H7 (cell line): ENCODE measurements around the gene MYO1D. TPM values are rescaled to one million over a fixed set of nuclear protein-coding genes. Genes with fewer than 3 reads are reported as not detected.
A peak's percentile ranks its signal among the peaks of the same experiment; 100 is the strongest.

ENCODE experiments used
- DNase-seq: peaks from one replicate; pipeline ENCODE4 v3.0.0; 2012
- H3K27me3 ChIP-seq: 2 replicates; pipeline ENCODE4 v1.6.0; 2011; ENCODE audit warnings: mild to moderate bottlenecking, low read length; ENCODE audit not compliant: control insufficient read depth, insufficient read depth
- H3K36me3 ChIP-seq: replicated peaks from 2 replicates; pipeline ENCODE4 v1.5.1; 2011; ENCODE audit warnings: low read length; ENCODE audit not compliant: control insufficient read depth, insufficient read depth
- H3K4me3 ChIP-seq: 2 replicates; pipeline ENCODE4 v1.5.1; 2011; ENCODE audit warnings: low read depth, mild to moderate bottlenecking, control low read depth, low read length, moderate library complexity; ENCODE audit not compliant: insufficient read depth
- total RNA-seq: library from RNA; depleted of rRNA; stranded (reverse); fragments of >200 nt; shearing (Covaris generic); gene quantifications from 2 replicates; pipeline ENCODE4 v1.2.3, GENCODE V29; 2014

MYO1D gene
- total RNA-seq, 1 experiment from 2014 or later, result 15.6 TPM

DNA sequence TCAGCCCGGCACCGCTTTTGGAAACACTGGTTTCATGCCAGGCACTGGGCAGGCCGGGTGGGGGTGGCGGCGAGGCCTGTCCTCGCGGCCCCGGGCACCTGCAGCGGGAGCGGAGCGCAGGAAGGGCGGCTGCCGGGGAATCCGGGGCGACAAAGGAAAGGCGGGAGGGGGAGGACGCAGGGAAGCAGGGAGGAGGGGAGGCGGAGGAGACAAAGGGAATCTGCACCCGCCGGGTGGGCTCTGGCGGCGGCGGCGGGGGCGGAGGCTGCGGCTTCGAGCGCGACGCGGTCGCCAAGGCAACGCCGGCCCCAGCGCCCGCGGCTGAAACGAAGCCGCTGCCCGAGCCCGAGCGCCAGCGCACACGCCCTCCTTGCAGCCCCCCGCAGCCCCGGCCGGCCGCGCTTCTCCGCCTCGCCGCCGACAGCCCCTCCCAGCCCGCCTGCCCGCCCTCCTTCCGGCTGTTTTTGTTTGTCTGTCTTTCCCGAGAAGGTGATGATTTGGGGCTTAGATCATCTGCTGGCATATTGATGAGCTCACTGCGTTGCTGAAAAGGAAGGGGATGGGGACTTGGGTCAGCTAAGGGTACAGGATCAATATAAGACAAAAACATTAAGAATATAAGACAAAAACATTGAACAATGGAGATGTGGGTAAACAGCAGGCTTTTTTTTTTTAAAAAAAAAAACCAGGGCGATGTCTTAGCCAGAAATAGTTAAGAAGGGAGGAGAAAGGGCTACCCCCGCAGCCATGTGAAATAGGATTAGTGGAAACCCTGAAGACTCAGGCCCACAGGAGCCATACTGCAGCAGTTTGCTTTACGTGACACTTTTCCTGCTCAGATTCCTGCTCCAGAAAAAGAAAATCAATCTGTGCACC is 357.5 kb downstream of the MYO1D start:
- Histone ChIP-seq H3K4me3 (peak overlapping the region; percentile 41), H3K36me3 (no peaks in the 10 kb centered on the region), H3K27me3 (no peaks in the 10 kb centered on the region)
- peak; percentile 98 for DNase-seq

GRCh38 chr17:32518646-32519227 is 358.2 kb downstream of the MYO1D start:
- Histone ChIP-seq H3K36me3 (no peaks in the 10 kb centered on the region), H3K27me3 (no peaks in the 10 kb centered on the region), H3K4me3 (peak overlapping the region; percentile 41)
- peak; percentile 74 for DNase-seq

GRCh38 chr17:32517982-32518381 is 358.9 kb downstream of the MYO1D start:
- Histone ChIP-seq H3K27me3 (no peaks in the 10 kb centered on the region), H3K4me3 (no peak overlapping the region), H3K36me3 (no peaks in the 10 kb centered on the region)
- DNase-seq, result no peak

DNA sequence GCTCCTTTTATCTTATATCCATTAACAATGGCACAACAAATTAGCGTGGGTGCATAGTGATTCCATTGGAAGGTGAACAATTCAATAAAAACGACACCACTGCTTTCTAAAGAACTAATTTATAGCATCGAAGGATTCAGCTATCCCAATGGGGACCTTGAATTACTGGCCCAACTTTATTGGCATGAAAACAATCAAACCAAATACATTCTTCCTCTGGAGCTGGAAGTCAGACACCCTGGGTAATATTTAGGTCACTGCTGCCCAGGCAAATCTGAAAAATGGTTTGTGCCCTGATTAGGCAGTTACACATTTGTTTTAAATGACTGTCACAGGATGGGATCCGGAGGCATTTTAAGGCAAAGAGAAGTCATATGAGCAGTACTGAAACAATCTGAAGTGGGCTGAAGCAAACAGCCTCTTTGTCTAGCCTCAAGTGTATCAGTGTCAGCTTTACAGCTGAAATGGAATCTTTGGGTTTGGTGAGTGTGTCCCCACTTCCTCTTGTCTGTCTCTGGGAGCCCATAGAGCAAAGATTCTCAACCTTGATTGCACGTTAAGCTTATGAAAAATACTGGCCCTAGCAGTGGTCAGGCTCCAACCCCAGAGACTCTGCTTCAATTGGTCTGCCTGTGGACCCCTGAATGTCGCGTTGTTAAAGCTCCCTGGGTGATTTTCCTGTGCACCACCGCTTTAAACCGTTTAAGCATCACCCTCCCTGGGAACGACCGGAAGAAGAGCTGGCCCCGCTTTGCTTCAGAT is 359.8 kb downstream of the MYO1D start:
- DNase-seq, result no peak
- Histone ChIP-seq H3K36me3 (no peaks in the 10 kb centered on the region), H3K4me3 (no peak overlapping the region), H3K27me3 (no peaks in the 10 kb centered on the region)

DNA sequence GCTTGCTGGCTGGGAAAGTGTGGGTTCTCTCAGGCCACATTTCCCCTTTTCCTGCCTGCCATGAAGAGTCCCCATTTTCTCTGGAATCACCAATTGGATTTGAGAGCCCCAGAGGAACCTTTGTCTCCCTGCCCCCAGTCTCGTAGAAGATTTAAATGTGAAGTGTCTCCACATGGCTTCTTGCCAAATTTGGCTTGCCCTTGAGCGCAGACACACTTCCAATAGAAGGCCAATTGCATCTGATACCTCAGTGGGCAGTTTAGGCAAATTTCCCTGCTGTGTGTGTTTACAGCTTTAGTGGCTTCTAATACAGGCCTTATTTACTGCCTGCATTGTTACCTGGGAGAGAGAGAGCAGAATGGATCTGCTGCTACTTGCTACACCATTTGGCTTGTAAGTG is 360.5 kb downstream of the MYO1D start:
- H3K4me3 ChIP-seq, result no peak overlapping the region
- no peaks in the 10 kb centered on the region for H3K36me3 ChIP-seq

GRCh38 chr17:32515677-32516383 is 361.1 kb downstream of the MYO1D start:
- DNase-seq, result no peak
- no peak overlapping the region for H3K4me3 ChIP-seq
- no peaks in the 10 kb centered on the region for H3K27me3 ChIP-seq
- no peaks in the 10 kb centered on the region for H3K36me3 ChIP-seq

More for the DNA sequence above, 360.5 kb downstream of the MYO1D start:
- DNase-seq, result peak; percentile 50
- no peaks in the 10 kb centered on the region for H3K27me3 ChIP-seq

DNA sequence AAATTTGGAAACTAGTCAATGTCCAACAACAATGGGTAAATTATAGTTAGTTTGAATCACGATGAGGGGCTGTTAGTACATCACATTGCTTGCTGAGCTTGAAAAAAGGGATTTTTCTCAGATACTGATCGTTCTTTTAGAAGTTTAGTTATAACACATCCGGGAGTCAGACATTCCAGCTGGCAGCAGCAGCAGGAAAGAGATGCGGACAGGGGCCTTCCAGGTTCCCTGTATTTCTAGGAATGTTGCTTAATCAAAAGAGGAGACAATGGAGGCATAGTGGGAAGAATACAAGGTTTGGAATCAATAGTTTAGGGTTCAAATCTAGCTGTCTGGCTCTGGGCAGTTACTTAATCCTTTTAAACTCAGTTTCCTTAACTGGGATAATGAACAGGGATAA is 362.3 kb downstream of the MYO1D start:
- DNase-seq, result no peak

DNA sequence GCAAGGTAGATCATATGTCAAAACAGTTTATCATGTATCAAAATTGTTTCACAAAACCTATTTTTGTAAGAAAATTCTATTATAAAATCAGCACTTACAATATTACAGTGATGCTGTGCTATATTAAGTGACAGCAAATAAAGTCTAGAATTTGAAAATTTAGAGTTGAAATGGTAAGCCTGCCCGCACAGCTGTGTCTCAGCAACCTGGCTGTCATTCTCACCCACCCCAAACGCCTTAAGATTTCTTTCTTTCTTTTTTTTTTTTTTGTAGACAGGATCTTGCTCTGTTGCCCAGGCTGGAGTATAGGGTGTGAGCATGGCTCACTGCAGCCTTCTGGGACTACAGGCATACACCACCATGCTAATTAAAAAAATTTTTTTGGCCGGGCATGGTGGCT is 363.3 kb downstream of the MYO1D start:
- no peak for DNase-seq
- no peak overlapping the region for H3K4me3 ChIP-seq
- no peaks in the 10 kb centered on the region for H3K27me3 ChIP-seq
- no peaks in the 10 kb centered on the region for H3K36me3 ChIP-seq

More for the DNA sequence above, 362.3 kb downstream of the MYO1D start:
- H3K4me3 ChIP-seq, result no peak overlapping the region
- H3K36me3 ChIP-seq, result no peaks in the 10 kb centered on the region
- H3K27me3 ChIP-seq, result no peaks in the 10 kb centered on the region

- no peaks in the 10 kb centered on the region for H3K27me3 ChIP-seq
- no peak for DNase-seq
- H3K36me3 ChIP-seq, result no peaks in the 10 kb centered on the region
- H3K4me3 ChIP-seq, result no peak overlapping the region
Observed at GRCh38 chr17:32512328-32512727, 364.6 kb downstream of the MYO1D start.

DNA sequence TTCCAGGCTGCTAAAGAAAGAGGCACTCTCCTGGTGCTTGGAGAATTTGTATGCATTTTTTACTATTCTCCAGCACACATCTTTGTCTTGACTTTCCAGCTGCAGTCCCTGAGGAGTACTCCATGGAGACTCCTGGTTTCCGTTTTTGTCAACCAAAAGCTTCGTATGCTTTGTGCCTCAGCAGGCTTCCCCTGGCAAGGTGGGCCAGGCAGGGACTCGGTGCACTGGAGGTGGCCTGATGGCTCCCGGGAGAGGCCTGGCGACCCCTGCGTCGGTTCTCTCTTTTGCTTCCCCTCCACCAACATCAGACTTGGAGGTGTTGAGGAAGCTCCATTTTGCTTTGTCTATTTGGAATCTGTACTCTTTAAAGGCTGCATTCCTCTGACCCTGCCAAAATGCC is 366.5 kb downstream of the MYO1D start:
- H3K36me3 ChIP-seq, result no peaks in the 10 kb centered on the region
- no peak overlapping the region for H3K4me3 ChIP-seq
- H3K27me3 ChIP-seq, result no peaks in the 10 kb centered on the region
- DNase-seq, result no peak

DNA sequence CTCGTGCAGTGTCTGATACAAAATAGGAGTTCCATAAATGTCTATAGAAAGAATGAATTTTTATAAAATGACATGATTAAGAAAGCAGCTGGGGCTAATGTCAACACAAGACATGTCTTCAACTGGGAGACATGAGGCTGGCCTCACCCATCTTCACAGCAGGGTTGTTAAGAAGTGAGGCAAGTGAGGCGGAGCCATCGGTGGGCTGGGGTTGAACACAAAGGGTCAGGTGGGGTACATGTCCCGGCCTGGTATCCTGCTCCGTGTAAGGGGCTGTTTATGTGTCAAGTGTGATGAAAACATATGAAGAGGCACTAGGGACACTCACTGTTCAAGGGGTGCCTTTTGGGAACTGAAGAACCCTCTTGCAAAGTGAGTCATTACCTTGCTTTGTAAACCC is 368.0 kb downstream of the MYO1D start:
- Histone ChIP-seq H3K36me3 (no peaks in the 10 kb centered on the region), H3K4me3 (no peak overlapping the region), H3K27me3 (no peaks in the 10 kb centered on the region)
- no peak for DNase-seq

DNA sequence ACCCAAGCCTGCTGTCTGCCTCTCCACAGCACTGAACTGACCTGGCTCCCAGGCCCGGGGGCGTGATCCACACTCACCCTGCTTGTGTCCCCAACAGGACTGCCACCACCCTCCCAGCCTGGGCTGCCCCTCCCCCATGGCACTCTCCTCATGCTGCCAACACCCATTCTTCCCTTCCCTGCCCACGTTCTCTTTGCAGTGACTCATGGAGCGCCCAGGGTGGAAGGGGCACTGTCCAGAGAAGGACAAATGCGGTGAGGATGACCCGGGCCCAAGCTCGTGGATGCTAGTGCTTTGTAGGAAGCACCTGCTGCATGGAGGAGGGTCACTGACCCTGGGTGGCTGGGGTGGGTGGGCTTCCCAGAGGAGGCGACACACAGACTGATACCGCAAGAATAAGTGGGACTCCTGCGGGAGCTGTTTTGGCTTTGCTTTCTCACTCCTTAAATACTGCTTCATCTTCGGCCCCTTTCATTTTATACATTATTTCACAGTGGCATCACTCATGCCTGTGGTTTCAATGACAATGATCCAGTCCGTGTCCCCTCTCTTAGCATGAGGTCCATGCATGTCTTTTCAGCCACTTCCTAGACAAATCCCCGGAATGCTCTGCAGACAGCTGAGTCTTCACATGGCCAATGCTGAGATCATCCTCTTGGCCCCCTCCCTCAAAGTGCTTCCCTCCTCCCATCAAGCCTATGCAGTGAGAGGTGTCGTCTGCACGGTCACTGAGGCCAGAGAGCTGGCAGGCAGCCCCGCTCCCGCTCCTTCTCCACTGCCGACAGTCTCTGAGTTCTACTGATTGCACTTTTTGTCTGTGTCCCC is 372.5 kb downstream of the MYO1D start:
- Histone ChIP-seq H3K36me3 (no peaks in the 10 kb centered on the region), H3K27me3 (no peaks in the 10 kb centered on the region), H3K4me3 (no peak overlapping the region)
- DNase-seq, result no peak

DNA sequence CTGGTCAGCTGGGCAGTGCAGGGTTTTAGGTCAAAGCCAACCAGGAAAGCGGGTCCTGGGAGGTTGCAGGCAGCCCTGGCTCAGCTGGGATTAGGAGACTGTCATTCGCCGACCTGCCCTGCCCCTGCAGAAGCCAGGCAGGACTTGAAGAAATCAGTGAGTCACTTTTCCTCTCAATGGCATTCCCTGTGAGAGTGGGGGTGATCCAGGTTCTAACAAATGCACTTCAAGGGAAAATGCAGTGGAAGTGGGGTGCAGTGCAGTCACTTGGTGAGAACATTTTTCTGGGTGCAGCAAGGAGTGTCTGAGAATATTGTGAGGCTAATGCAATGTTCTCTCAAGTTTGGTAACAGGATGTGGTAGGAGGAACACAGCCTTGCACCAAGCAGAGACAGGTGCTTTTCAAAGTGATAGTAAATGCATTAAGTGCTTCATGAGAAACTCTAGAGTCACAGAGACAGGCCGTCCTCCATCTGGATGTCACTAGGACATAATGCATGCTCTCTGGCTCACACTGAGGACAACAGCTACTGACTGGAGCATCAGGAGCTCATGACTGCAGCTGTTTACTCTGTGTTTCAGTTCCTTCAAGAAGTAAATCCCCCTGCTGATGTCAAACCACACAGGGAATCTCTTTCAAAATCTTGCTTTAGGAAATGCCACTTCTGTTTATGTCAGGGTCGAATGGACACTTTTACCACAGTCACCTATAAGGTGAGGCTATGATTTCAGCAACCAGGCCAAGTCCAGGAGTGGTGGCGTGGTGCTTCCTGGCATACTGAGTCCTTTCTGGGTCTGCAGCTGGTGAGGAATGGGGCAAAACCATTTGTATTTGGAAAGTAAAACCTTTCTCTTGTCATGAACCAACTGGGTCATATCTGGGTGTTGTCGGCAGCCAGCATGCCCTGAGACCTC is 373.4 kb downstream of the MYO1D start:
- no peak overlapping the region for H3K4me3 ChIP-seq
- peak; percentile 47 for DNase-seq
- H3K27me3 ChIP-seq, result no peaks in the 10 kb centered on the region
- H3K36me3 ChIP-seq, result no peaks in the 10 kb centered on the region
